Measurements from ENCODE around the gene BEST2.
"Not testable (repeated sequence)": the region's sequence is repeated elsewhere in the genome, so short reads cannot be mapped to it uniquely, and the experiment has no call there.

The BEST2 gene

DNA sequence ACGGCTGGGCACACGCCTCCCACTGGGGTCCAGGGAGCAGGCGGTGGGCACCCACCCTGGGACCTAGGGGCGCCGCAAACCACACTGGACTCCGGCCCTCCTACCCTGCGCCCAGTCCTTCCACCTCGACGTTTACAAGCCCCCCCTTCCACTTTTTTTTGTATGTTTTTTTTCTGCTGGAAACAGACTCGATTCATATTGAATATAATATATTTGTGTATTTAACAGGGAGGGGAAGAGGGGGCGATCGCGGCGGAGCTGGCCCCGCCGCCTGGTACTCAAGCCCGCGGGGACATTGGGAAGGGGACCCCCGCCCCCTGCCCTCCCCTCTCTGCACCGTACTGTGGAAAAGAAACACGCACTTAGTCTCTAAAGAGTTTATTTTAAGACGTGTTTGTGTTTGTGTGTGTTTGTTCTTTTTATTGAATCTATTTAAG, 41.3 kb downstream of the BEST2 start:
- TF ChIP-seq, protein P1, sequence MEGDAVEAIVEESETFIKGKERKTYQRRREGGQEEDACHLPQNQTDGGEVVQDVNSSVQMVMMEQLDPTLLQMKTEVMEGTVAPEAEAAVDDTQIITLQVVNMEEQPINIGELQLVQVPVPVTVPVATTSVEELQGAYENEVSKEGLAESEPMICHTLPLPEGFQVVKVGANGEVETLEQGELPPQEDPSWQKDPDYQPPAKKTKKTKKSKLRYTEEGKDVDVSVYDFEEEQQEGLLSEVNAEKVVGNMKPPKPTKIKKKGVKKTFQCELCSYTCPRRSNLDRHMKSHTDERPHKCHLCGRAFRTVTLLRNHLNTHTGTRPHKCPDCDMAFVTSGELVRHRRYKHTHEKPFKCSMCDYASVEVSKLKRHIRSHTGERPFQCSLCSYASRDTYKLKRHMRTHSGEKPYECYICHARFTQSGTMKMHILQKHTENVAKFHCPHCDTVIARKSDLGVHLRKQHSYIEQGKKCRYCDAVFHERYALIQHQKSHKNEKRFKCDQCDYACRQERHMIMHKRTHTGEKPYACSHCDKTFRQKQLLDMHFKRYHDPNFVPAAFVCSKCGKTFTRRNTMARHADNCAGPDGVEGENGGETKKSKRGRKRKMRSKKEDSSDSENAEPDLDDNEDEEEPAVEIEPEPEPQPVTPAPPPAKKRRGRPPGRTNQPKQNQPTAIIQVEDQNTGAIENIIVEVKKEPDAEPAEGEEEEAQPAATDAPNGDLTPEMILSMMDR (conservative IDR thresholded peaks at IDR 0.05; ENCODE audit: low read length) = no peak
- peak overlapping the region; percentile 99 for H3K4me3 ChIP-seq (ENCODE audit: low read length)
- DNase-seq (ENCODE audit: low read depth) = no peak

DNA sequence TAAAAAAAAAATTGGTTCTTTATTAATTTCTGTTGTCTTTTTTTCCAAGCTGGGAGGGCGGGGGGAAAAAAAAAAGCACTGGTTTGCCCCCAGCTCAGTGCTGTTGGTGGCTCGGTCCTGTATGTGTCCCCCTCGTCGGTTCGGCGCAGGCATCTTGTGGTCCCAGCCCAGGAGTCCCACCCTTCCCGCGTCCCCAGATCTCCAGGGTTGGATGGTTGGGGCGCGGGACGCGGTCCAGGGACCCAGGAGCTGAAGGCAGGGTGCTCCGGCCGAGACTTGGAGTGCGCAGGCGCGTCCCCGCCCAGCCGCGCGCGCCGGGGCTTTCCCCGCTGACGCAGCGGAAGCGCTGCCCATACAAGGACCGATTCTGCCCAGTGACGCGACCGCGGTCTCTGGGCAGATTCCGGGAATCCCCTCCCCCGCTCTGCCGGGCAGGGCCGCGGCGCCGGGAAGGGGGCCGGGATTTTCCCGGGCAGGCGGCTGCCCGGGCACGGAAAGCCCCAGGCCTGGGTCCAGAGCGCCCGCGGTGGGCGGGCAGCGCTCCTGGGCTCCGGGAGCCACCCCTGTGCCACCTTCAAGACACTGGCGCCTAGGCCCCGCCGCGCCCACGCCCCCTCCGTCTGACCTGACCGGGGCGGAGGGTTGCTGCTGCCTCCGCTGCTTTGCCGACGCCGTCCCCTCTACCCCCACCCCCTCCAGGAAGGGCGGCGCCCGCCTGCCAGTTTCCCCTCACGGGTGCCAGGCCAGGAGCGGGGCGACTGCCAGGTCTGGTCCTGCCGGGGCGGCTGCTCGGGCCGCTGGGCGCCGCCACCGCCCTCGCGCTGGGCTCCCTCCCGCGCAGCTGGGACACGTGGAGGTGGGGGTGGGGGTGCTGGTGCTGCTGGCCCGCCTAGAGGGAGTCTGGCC, 42.0 kb downstream of the BEST2 start:
- TF ChIP-seq, protein P1 (conservative IDR thresholded peaks at IDR 0.05; ENCODE audit: low read length) = 0 out of 2 replicates have a peak, but pooled peaks have one; percentile 3
- peak; percentile 92 for DNase-seq (ENCODE audit: low read depth)
- H3K4me3 ChIP-seq (ENCODE audit: low read length) = peak overlapping the region; percentile 99

DNA sequence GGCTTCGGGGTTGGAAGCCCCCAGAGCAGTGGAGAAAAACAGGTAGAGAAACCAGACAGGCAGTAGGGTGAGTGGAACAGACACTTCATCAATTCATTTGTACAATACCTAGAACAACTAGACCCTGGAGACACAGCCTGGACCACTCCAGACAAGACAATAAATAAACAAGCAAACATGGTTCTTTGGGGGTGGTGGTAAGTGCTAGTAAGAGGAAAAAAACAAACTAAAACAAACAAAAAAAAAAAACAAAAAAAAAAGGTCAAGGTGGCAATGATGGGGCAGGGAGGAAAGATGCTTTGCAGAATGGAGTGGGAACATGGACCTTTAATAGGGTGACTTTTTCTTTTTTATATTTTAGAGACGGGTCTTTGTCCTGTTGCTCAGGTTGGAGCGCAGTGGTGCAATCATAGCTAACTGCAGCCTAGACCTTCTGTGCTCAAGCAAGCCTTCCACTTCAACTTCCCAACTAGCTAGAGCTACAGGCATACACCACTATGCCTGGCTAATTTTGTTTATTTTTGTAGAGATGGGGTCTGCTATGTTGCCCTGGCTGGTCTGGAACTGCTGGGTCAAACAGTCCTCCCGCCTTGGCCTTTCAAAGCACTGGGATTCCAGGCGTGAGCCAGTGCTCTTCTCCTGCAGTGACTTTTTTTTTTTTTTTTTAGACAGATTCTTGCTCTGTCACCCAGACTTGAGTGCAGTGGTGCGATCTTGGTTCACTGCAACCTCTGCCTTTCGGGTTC, 42.8 kb downstream of the BEST2 start:
- H3K4me3 ChIP-seq (ENCODE audit: low read length) = peak overlapping the region; percentile 99
- peak; percentile 42 for DNase-seq (ENCODE audit: low read depth)
- TF ChIP-seq, protein P1 (conservative IDR thresholded peaks at IDR 0.05; ENCODE audit: low read length) = no peak

DNA sequence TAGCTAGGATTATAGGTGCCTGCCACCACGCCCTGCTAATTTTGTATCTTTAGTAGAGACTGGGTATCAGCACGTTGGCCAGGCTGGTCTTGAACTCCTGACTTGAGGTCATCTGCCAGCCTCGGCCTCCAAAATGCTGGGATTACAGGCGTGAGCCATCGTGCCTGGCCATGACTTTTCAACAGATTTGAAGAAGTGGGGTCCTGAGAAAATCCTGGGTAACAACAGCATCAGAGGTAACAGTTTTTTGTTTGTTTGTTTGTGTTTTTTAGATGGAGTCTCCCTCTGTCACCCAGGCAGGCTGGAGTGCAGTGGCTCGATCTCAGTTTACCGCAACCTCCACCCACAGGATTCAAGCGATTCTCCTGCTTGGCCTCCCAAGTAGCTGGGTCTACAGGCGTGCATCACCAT, 43.4 kb downstream of the BEST2 start:
- TF ChIP-seq, protein P1 (conservative IDR thresholded peaks at IDR 0.05; ENCODE audit: low read length) = no peak
- no peak for DNase-seq (ENCODE audit: low read depth)
- H3K4me3 ChIP-seq (ENCODE audit: low read length) = no peak overlapping the region

DNA sequence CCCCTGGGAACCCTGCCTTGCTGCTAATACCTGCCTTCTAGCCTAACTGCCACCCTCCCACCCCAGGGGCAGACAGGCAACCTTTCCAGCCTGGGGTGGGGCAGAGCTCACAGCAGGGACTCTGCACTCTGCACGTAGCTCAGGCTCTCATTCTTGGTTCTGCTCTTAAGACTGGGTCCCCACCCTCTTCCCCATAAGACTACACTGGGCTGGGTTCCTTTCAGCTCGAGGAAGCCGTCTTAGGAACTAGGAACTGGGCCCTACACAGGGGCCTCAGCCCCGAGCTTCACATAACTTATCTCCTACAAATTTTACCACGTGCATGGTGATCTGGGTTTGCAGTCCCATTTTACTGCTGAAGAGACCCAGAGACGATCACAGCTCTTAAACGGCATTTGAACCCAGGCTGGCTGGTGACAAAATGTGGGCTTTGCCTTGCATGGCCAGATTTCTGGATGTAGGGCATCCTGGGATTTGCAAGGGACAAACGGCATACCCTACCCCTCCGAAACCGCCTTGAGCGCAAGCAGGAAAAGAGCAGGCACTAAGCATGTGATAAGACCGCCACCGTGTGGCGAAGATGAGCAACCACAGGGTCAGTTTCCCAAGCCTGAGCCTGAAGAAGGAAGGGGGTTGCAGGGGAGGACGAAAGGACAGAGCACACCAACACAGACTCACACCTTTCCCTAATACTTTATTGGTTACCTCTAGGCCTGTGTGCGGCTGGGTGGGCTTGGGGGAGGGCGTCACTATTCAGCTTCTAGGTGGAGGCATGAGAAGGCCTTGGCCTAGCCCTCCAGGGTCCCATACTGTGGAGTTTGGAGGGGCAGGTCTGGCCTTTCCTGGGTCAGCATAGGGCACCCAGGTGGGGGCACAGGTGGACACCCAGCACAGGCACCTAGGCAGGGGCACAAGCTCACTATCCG, 44.8 kb downstream of the BEST2 start:
- DNase-seq (ENCODE audit: low read depth) = peak; percentile 72
- TF ChIP-seq, protein P1 (conservative IDR thresholded peaks at IDR 0.05; ENCODE audit: low read length) = peak; percentile 95
- no peak overlapping the region for H3K4me3 ChIP-seq (ENCODE audit: low read length)

DNA sequence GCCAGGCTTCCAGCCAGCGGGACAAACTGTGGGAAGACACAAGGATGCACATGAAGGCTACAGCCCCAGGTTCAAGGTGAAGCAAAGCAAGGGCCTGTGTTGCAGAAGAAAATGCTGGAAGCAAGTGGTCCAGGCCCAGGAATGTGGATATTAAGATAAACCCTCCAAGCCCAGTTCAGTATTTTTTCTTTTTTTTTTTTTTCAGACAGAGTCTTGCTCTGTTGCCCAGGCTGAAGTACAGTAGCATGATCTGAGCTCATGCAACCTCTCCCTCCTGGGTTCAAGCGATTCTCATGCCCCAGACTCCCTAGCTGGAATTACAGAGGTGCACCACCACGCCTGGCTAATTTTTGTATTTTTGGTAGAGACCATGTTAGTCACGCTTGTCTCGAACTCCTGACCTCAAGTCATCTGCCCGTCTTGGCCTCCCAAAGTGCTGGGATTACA, 45.6 kb downstream of the BEST2 start:
- DNase-seq (ENCODE audit: low read depth) = no peak
- TF ChIP-seq, protein P1 (conservative IDR thresholded peaks at IDR 0.05; ENCODE audit: low read length) = no peak

DNA sequence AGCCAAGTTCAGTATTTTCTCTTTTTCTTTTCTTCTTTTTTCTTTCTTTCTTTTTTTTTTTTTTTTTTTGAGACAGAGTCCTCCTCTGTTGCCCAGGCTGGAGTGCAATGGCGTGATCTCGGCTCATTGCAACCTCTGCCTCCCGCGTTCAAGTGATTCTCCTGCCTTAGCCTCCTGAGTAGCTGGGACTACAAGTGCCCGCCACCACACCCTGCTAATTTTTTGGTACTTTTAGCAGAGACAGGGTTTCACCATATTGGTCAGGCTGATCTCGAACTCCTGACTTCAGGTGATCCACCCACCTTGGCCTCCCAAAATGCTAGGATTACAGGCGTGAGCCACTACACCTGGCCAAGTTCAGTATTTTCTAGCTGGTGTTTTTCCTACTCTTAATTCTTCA, 46.0 kb downstream of the BEST2 start:
- DNase-seq (ENCODE audit: low read depth); H3K4me3 ChIP-seq (ENCODE audit: low read length): not testable (repeated sequence)

More for the DNA sequence above, 45.6 kb downstream of the BEST2 start:
- no peak overlapping the region for H3K4me3 ChIP-seq (ENCODE audit: low read length)

All from AG10803 (cell line).